Measurements from ENCODE around the gene TES. TPM values are rescaled to one million over a fixed set of nuclear protein-coding genes. Genes with fewer than 3 reads are reported as not detected.

Gene TES
- total and polyA plus RNA-seq, 12 donors = 9.4 to 38.5 (median 16.9) TPM

DNA sequence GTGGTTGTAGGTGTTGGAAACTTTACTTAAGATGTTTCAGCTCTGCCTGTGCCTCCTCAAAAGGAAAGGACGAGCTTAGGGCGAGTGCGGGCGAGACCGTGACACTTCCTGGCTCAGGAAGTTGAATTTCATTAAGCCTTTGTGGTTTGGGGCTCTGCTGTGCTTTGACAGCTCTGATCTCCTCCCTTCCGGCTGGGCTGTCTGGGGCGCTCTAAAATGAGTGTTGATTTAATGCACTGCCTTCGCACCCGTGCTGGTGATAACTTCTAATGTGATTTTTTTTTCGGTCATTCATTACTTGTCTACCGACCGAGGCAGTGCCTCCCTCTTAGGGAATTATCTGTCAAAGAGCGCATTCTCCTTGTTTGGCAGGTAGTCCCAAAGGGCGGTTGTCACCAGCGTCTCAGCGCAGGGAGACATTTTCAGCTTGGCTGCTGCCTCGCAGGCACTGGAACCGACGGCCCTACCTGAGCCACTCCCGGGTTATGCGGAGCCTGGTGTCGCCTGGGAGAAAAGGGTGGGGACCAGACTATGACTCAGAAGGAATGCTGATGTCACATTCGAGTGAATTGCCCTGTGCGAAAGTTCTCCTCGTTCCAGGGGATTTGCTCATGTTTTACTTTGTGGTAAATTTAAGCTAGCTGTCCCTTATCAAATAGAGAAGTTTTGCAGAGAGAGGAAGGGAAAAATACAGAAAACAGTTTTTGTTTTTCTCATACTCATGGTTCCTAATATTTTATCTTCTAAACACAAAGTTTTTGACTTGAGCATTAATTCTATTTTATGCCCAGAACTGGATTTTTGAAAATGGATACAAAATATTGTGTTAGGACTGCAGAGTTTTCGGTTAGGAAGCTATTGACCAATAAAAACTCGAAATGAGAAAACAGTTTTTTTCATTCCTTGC lies 920 bp downstream of the TES start:
- peak; percentile 64 to 78 for DNase-seq
- 4 to 5% methylated on average over 27 of the region's 27 CpGs for WGBS, 2 donors
- peak; percentile 87 to 97 (median 94) for ATAC-seq
- Histone ChIP-seq H3K27ac (peak overlapping the region; percentile 81 to 98 (median 92)), H3K4me3 (peak overlapping the region; percentile 68 to 91 (median 78)), H3K36me3 (no peaks in the 10 kb centered on the region), H3K27me3 (no peaks in the 10 kb centered on the region), H3K4me1 (peaks cover 0 to 54% (median 33%) of the 10 kb centered on the region in 9 donors), H3K9me3 (no peaks in the 10 kb centered on the region)
- intact Hi-C loops (cut with DNase I) = loop anchor here in 2 of 10 donors (2.0 kb wide), 2 partner anchors 16 to 18 kb away; no protein-coding TSS in a partner anchor
- TF ChIP-seq, protein P1, sequence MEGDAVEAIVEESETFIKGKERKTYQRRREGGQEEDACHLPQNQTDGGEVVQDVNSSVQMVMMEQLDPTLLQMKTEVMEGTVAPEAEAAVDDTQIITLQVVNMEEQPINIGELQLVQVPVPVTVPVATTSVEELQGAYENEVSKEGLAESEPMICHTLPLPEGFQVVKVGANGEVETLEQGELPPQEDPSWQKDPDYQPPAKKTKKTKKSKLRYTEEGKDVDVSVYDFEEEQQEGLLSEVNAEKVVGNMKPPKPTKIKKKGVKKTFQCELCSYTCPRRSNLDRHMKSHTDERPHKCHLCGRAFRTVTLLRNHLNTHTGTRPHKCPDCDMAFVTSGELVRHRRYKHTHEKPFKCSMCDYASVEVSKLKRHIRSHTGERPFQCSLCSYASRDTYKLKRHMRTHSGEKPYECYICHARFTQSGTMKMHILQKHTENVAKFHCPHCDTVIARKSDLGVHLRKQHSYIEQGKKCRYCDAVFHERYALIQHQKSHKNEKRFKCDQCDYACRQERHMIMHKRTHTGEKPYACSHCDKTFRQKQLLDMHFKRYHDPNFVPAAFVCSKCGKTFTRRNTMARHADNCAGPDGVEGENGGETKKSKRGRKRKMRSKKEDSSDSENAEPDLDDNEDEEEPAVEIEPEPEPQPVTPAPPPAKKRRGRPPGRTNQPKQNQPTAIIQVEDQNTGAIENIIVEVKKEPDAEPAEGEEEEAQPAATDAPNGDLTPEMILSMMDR (IDR thresholded peaks at IDR 0.05) = no peak

DNA sequence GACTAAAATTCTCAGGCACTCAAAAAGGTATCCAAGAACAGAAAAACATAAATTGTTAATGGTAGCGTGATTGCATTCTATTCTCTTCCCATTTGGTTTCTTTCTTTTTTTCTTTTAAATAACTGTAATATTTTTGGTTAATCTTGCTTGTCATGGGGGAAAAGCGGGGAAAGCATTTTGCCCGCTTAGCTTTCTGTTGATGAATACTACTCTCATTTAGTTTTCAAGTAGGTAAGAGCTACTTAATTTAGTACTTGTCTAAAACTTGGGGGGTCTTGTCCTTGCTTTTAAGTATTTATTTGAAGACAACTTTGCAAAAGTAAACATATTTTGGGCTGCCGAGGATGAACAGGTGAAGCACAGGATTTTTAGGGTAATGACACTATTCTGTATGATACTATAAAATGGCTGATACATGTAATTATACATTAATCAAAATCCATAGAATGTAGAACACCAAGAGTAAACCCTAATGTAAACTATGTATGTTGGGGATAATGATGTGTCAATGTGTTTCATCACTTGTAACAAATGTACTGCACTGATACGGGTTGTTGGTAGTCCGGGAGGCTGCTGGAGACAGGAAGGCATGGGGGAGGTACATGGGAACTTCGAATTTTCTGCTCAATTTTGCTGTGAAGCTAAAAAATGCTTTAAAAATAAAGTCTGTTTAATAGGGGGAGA lies 1.7 kb downstream of the TES start:
- Histone ChIP-seq H3K27me3 (no peaks in the 10 kb centered on the region), H3K4me1 (peaks cover 0 to 62% (median 34%) of the 10 kb centered on the region in 9 donors), H3K36me3 (no peaks in the 10 kb centered on the region), H3K27ac (peak overlapping the region; percentile 81 to 98 (median 92)), H3K9me3 (no peaks in the 10 kb centered on the region), H3K4me3 (peak overlapping the region; percentile 68 to 91 (median 78))
- 73 to 78% methylated on average over 7 of the region's 7 CpGs for WGBS, 2 donors
- ATAC-seq (peak in 1 of 8 donors; percentile 34), DNase-seq (no peak)
- intact Hi-C loops (cut with DNase I) = loop anchor here in 2 of 10 donors (2.0 kb wide), 2 partner anchors 15 to 17 kb away; no protein-coding TSS in a partner anchor
- TF ChIP-seq, protein P1 (IDR thresholded peaks at IDR 0.05) = no peak

DNA sequence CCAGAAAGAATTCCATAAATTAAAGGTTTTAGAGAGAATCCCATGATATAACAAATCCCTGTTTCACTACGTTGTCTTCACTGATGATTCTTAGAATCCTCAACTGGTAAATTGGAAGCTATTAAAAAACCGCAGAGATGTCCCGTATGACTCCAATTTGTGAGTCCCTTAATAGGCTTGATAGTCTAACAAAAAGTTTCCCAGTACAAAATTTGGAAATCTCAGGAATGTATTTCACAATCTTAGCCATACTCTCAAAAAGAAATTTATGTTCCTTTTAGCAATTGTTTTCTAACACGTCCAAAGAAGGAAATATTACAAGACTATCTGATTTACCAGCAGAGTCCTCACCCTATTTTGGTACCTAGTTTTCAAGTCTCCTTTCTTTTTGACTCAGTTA lies 2.5 kb downstream of the TES start:
- Histone ChIP-seq H3K27me3 (no peaks in the 10 kb centered on the region), H3K4me1 (peaks cover 0 to 70% (median 42%) of the 10 kb centered on the region in 9 donors), H3K27ac (peak overlapping the region in 8 of 10 donors; percentile 59 to 98 (median 91)), H3K36me3 (no peaks in the 10 kb centered on the region), H3K9me3 (no peaks in the 10 kb centered on the region), H3K4me3 (peak overlapping the region in 3 of 10 donors; percentile 68 to 84 (median 77))
- intact Hi-C loops (cut with DNase I) = no loop called here
- DNase-seq = no peak
- ATAC-seq = no peak
- TF ChIP-seq, protein P1 (IDR thresholded peaks at IDR 0.05) = no peak
- WGBS, 2 donors = 65 to 70% methylated on average over 4 of the region's 4 CpGs
